Measurements from ENCODE around the gene SLC34A2.

DNA sequence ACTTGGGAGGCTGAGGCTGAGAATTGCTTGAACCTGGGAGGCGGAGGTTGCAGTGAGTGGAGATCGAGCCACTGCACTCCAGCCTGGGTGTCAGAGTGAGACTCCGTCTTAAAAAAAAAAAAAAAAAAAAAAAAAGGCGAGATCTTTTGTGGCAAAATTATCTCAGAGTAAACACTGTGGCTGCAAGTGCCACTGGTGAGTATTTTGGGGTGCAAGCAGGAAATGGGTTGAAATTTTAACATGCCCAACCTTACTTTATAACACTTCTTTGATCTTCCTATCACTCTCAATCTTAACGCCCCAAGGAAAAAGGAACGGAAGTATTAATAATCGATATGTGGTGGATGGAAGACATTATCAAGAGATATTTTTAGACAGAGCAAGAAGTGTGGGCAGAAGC, 32.1 kb downstream of the SLC34A2 start:
- TF ChIP-seq, protein P1, sequence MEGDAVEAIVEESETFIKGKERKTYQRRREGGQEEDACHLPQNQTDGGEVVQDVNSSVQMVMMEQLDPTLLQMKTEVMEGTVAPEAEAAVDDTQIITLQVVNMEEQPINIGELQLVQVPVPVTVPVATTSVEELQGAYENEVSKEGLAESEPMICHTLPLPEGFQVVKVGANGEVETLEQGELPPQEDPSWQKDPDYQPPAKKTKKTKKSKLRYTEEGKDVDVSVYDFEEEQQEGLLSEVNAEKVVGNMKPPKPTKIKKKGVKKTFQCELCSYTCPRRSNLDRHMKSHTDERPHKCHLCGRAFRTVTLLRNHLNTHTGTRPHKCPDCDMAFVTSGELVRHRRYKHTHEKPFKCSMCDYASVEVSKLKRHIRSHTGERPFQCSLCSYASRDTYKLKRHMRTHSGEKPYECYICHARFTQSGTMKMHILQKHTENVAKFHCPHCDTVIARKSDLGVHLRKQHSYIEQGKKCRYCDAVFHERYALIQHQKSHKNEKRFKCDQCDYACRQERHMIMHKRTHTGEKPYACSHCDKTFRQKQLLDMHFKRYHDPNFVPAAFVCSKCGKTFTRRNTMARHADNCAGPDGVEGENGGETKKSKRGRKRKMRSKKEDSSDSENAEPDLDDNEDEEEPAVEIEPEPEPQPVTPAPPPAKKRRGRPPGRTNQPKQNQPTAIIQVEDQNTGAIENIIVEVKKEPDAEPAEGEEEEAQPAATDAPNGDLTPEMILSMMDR (IDR thresholded peaks at IDR 0.05; ENCODE audit: low read depth, low read length) = no peak
- TF ChIP-seq EZH2phosphoT487 (IDR thresholded peaks at IDR 0.05; ENCODE audit: low read depth) = no peak

Measured in OCI-LY3 (cell line).